ENCODE measurements around the gene ARHGAP25.

Gene ARHGAP25, protein sequence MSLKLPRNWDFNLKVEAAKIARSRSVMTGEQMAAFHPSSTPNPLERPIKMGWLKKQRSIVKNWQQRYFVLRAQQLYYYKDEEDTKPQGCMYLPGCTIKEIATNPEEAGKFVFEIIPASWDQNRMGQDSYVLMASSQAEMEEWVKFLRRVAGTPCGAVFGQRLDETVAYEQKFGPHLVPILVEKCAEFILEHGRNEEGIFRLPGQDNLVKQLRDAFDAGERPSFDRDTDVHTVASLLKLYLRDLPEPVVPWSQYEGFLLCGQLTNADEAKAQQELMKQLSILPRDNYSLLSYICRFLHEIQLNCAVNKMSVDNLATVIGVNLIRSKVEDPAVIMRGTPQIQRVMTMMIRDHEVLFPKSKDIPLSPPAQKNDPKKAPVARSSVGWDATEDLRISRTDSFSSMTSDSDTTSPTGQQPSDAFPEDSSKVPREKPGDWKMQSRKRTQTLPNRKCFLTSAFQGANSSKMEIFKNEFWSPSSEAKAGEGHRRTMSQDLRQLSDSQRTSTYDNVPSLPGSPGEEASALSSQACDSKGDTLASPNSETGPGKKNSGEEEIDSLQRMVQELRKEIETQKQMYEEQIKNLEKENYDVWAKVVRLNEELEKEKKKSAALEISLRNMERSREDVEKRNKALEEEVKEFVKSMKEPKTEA

DNA sequence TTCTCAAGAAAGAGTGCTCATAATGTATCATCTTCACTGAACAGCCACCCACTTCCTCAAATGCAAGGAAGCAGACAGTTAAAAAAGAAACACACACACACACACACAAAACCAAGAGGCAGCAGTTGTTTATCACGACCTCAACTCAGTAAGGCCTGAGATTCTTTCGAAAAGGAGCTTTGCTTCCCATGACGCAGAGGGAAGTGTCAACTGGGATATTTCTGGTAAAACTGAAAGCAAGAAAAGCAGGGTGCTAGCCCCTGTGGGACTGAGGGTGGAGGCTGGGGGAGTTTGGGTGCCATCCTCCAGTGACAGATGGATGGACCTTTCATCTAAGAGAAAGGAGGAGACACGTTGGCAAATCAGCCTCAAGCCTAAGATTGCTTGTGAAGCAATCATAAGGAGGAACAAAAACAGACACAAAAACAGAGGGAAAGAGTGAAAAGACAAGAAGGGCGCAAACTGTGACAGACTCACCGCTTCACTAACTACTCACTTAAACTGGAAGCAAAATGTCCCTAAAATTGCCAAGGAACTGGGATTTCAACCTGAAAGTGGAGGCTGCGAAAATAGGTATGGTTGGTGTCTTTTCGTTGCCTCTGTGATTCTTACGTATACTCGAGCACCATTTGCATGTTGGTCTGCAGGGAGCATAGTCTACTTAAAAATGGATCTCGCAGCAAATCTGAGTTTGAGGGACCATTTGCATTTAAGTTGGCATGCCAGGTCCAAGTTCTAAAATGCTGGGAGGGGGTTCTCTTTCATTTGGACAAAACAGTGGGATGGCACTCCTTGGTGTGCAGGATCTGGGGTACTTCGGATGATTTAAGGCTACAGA is at the start of gene ARHGAP25:
Gene ARHGAP25 (plus strand): TSS at position 124 of the 838 bp plus-strand sequence. CDS start 389 bp downstream, at position 513.
- no peak for DNase-seq (ENCODE audit: low read depth, low spot score)

DNA sequence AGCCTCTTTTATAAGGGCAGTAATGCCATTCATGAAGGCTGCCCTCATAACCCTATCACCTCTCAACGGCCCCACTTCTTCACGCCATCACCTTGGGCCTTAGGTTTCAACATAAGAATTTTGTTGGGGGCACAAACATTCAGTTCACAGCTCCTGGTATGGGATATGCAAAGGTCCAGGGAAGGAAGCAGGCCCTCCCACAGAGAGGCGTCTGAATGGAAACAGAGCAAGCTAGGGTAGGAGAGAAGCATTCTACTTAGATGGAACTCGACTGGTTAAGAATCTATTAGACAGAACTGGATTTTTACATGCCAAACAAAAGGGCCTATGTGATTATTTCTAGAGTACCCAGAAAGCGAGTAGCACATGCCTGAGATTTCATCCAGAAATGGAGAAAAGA is 48.4 kb upstream of the ARHGAP25 start:
- no peak for DNase-seq (ENCODE audit: low read depth, low spot score)

DNA sequence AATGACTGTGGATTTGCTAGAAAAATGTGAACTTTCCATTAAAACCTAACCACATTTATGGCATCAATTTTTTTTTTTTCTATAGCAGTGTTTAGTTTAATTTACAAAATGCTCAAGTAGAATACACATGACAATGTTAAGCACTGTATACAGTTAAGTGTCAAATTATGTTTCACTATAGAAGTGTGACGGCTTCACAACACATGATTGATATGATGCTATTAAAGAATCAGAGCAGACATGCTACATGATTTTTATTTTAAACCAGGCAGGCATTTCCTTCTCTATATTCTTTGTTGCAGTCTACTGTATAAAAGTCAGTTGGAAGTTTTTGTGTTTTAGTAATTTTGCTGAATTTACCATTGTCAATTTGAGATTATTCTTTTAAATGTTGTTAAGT is 47.6 kb upstream of the ARHGAP25 start:
- no peak for DNase-seq (ENCODE audit: low read depth, low spot score)

DNA sequence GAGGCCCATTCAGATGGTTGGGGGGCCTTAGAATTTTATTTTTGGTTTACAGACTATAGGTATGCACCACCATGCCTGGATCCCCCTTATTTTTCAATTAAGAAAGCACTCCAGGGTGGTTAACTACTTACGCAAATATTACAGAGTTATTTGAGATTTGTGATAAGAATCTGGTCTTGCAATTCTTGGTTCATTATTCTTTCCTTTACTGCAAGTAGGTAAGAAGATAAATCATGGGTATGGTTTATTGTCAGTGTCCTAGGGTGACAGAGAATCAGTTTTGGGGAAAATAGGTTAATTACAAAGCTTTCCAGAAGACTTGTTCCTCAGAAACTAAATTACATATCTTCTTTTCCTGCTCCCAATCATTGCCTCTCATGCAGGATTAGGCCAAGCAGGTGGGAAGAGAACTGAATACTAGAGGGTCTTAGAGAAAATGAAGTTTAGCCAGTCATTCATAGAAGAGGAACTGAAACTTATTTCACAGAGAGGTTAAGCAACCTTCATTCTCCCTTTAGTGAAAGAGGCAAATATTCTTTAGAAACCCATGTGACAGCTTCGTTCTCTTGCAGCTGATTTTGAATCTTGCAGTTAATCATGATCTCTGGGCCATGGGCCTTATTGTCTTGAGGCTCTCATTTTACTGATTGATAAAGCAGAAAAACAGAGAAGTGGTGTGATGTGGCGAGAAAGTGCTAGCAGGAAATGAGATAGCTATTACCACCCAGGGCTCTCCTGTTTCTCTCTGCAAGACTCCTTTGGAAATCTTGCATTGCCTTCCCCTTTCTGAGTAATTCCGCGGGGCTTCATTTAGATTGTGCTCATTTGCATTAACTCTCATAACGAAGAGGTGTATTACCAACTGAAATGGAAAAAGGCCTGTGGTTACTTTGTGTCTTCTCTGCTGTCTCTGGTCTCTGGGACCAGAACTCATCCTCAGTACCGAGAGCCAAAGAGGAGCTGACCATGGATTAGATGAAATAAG is 44.8 kb upstream of the ARHGAP25 start:
- no peak for DNase-seq (ENCODE audit: low read depth, low spot score)

DNA sequence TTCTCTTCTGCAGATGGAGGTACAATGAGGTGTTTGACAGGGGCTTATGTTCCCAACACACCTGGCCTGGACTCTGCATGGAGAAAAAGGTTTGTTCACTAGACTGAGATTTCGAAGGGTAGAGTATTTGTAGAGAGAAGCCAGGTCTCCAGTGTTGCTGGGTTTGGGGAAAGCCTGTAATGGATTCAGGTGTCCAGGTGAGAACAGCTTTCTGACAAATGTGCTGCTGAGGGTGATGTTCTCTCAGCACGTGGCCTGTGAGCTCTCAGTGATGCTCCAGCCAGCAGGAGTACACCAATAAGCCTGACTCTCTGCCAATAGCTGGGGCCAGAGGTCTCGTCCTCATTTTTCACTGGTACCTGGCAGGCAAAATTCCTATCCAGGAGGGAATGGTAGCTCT is 43.8 kb upstream of the ARHGAP25 start:
- no peak for DNase-seq (ENCODE audit: low read depth, low spot score)

DNA sequence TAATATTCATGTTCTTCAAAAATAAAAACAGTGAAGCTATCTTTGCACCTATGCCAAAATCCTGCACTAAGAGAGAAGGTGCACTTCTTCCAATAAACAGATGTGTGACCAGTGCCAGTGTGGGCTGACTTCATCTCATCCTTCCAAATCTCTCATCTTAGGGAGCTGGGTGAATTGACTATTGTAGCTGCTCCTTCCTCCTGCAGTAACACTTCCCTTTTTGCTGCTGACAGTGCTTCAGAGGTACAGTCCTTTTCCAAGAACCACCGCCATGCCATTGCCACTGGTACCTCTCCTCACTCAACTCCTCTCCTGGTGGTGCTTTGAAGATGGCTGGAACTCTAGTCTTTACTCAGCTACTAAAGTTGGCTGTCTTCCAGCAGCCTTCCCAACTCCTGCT is 42.1 kb upstream of the ARHGAP25 start:
- no peak for DNase-seq (ENCODE audit: low read depth, low spot score)

DNA sequence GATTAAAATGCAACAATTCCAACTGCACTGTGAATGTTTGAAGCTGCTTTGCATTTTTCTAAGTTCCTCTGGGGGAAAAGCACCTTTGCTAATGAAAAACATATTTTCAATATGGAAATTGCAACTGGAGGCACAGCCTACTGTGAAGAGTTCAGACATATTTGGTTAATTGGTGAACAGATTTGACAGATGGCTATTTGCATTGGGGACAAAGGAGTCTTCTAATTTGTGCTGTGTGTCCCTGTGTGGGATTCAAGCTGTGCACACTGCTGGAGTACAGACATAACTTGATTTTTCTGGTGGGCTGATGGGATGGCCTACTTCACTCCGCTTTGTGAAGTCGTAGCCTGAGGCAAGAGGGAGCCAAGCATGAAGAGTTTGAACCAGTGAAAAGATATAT is 40.7 kb upstream of the ARHGAP25 start:
- DNase-seq (ENCODE audit: low read depth, low spot score) = no peak

DNA sequence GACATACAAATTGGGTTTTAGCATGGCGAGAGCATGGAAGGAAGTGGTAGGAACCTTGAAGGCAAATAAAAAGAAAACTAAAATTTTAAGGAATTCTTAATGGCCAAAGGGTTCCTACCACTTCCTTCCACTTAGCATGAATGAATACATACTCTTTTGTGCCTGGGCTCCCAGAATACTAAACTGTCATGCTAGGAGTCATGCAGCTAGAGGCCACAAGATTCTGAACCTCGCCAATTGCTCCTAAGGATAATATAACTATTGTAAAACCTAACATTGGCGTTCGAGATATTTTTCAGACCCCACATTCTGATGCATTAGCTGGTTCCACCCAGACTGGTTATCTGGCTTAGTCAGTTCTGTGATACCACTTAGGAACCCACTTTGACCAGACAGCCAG is 38.6 kb upstream of the ARHGAP25 start:
- no peak for DNase-seq (ENCODE audit: low read depth, low spot score)

DNA sequence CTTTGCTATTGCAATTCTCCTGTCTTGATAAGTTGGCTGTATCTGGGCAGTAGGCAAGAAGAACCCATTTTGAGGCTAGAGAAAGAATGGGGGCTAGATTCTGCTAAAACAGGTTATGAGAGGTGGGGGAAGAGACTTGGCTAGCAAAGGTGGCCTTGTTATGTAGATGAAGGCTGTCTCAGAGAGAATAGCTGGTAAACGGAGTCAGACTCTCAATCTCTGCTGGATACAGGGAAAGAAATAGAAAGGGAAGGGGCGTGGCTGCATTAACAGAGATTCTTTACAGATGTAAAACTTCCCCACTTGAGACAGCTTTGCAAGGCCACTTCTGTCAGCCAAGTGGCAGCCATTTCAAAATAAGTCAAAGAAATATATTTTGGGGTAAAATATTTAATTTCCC is 38.1 kb upstream of the ARHGAP25 start:
- no peak for DNase-seq (ENCODE audit: low read depth, low spot score)

DNA sequence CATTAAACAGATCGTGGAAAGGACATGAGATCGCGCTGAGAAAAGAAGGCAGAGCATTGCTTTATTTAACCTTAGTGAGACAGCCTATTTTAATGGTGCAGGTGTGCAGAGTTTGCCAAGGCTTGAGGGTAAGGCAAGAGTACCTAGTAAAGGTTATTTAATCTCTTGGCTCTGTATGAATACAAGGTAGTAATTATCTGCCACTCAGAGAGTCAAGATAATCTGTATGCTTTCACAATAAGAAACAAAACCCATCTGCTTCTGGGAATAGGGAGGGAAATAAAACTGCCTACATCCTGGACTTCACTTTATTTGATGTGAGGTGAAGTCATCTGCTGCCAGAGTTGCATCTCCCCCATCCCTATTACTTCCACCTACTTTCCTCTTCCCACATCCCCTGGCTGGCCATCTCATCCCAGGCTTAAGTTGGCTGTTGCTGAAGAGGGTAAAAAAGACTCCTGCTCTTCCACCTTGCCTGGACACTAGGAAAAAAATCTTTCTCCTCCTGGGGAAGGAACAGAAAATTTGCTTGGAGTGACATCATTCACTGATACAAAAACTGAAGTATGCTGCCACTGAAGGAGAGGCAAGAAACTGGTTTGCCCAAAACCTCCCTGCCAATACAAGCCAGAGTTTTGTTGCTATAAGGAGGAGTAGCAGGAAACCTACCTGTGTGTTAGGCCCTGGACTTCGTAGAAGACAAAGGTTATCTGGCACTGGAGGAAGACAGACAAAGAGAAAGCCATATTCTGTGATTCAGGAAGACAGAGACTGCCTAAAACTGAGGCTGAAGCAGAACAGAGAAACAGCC is 35.8 kb upstream of the ARHGAP25 start:
- DNase-seq (ENCODE audit: low read depth, low spot score) = no peak

DNA sequence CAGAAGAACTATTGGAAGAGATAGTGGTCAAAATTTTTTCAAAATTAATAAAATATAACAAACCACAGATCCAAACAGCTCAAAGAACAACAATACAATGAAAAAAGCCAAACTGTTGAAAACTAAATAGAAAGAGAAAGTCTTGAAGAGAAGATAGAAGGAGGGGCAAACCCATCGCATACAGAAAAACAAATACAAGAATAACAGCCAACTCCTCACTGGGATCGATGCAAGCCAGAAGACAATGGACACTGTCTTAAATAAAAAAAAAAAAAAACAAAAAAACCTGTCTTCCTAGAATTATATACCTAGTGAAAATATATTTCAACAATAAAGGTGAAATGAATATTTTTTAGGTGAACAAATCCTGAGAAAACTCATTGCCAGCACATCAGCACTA is 34.1 kb upstream of the ARHGAP25 start:
- no peak for DNase-seq (ENCODE audit: low read depth, low spot score)

DNA sequence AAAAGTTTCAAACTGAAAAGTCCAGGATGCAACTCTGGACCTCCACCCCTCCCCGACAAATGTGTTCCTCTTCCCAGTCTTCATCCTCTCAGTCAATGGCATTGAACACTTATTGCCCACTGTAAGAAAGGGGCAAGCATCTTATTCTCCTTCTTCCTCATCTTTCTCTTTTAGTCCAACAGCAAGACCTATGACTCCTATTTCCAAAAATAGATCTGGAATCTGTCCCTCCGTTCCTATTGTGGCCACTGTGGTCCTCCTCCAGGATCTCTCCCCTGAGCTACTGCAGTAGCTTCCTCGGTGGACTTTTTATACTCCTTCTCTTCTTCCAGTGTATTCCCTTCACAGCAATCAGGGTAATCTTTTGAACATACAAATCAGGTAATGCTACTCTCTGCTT is 28.0 kb upstream of the ARHGAP25 start:
- no peak for DNase-seq (ENCODE audit: low read depth, low spot score)

DNA sequence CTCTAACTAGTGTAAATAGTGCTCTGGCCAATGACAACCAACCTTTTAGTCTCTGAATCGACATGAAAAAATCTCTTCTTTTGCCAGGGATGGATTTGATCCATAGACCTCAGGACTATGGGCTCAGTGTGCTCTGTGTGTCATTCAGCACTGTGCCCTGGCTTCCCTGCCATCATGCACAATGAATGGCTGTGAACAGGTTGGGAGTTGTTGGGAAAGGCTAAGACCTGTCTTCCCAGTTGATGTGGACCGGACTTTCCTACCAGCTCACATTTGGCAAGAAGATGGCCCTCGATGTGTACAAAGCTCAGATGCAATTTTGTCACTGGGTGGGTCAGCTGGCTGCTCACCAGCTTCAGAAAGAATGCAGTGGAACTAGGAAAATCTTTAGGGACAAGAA is 26.0 kb upstream of the ARHGAP25 start:
- DNase-seq (ENCODE audit: low read depth, low spot score) = no peak

DNA sequence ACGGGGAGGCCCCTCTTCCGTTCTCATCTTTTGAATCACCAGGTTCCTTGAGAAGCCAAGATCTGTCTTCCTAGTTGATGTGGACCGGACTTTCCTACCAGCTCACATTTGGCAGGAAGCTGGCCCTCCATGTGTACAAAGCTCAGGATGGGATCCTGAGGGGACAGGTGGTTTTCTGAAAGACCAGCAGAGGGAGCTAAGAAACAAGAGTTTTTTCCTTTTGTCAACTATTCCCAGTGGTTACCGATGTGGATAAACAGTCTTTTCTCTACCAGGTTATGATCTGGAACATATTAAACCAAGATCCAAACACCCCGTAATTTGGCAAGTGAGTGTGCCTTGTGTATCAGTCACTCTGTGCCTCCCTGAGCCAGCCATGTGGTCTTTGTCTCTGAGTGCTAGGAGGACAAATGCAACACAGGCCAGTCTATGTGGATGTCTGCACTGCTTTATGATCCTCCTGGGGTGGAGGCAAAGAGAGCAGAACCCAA is 25.1 kb upstream of the ARHGAP25 start:
- DNase-seq (ENCODE audit: low read depth, low spot score) = no peak

DNA sequence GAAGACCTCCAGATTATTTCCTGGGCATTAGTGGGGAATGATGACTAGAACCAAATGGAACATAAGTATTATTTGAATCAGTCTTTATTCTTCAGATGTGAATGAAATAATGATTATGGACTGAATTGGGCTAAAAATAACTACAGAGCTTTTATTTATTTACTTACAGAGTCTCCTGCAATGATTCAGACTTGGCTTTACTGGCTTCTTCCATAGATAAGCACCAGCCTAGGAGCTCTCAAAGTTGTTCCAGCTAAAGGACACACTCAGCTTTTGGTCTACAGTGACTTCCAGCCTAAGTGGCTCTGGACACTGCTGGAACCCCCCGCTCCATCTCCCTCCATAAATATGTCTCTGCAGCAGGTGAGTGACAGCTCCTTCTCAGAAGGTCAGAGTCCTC is 24.3 kb upstream of the ARHGAP25 start:
- DNase-seq (ENCODE audit: low read depth, low spot score) = no peak

DNA sequence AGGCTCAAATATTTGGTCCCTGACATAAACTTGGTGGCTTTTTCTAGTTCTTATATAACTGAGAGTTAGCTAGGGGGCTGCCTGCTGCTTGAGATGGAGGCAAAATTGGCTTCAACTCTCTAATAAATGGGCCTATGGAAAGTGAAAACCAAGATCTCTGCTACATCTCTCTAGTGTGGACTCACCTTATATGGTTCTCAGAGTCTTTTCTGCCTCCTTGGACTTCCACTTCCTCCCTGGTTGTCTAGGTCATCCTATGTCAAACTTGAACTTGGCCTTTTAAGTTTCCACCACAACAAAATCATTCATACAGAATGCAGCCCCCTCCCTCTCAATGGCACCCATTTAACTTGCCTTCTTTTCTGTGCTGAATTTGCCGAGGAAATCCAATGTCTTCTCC is 23.9 kb upstream of the ARHGAP25 start:
- no peak for DNase-seq (ENCODE audit: low read depth, low spot score)

DNA sequence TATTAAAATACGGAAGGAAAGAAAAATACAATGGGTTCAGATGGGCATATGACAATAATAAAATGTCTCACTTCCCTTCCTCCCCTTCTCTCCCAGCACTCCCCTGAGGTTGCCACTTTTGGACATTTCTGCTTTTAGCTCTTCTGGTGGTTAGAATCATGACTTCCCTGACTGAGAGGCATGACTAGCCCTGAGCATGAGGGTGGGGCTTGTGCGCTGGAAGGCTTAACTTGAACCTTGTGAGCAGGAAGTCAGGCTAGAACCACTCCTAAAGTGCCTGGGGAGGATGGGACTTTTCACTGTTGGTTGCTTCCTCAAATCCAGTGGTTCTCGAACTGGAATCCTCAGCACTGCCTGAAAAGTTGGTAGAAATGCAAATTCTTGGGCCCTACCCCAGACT is 19.7 kb upstream of the ARHGAP25 start:
- DNase-seq (ENCODE audit: low read depth, low spot score) = no peak

DNA sequence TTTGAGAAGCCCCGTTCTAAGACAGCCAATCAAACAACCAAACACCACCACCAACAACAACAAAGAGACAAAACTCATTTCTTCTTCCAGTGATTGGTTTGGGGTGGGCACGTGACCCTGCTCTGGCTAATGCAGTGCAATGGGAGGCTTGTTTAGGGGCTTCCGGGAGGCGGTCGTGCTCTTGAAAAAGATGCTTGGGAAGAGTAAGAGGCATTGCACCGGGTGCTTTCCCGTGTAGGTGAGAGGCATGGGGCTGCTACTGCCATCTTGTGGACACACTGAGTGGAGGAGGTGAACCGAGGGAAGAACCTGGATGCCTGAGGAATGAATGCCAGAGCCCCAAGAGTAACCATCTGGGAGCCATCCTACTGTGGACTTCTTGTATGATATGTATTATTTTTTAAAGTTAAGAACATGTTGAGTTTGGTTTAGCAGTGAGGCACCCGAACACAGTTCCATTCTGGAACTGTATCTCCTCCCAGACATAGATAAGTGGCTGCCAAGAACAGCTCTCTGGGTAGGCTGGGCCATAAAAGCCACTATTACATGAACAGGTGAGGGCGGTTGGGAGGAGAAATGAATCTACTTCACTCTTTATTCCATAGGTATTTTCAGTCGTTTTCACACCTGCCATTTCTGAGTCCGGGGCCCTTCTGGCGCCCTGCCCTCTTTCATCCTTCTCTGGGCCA is 19.1 kb upstream of the ARHGAP25 start:
- DNase-seq (ENCODE audit: low read depth, low spot score) = peak; percentile 15

DNA sequence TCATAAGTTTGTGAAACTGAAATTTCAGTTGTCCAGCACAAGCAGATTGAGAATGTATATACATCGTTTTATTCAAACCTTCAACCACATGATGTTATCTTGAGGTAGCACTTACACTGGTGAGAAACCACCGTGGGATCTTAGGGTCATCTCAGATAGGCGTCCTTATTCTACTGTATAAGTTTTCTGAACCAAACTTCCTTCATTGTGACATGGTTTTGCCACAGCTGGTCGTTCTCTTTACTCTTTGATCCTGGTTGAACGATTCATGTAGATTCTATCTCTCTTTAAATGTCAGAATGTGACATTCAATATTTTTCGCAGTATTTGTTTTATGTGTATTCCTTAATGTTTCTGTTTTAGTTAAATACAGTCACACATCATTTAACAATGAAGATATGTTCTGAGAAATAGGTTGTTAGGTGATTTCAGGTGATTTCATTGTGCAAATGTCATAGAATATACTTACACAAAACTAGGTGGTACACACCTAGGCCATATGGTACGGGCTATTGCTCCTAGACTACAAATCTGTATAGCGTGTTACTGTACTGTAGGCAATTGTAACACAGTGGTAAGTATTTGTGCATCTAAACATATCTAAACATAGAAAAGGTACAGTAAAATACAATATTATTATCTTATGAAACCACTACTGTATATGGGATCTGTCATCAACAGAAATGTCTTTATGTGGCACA is 17.9 kb upstream of the ARHGAP25 start:
- no peak for DNase-seq (ENCODE audit: low read depth, low spot score)
